GM21737 (cell line): Measurements from ENCODE around the gene DCTPP1.
A peak's percentile ranks its signal among the peaks of the same experiment; 100 is the strongest.
"Not testable (repeated sequence)": the region's sequence is repeated elsewhere in the genome, so short reads cannot be mapped to it uniquely, and the experiment has no call there.

ENCODE experiments used
- ATAC-seq: cut with Tn5 transposase; IDR thresholded peaks from one replicate; pipeline ENCODE4 v1.9.1; 2021; ENCODE audit warnings: mild to moderate bottlenecking, moderate library complexity; ENCODE audit not compliant: unreplicated experiment

DCTPP1 gene

GRCh38 chr16:30414159-30414558 lies 15.7 kb downstream of the DCTPP1 start:
- no peak for ATAC-seq

- ATAC-seq = no peak
Observed at GRCh38 chr16:30413112-30413806, 16.6 kb downstream of the DCTPP1 start.

- ATAC-seq = peak; percentile 47
Observed at GRCh38 chr16:30409125-30410060, 20.4 kb downstream of the DCTPP1 start.

- no peak for ATAC-seq
Observed at GRCh38 chr16:30407804-30408534, 21.9 kb downstream of the DCTPP1 start.

GRCh38 chr16:30407102-30407803 lies 22.6 kb downstream of the DCTPP1 start, which contains the start of gene ZNF771:
ZNF771 (plus strand) TSS chr16:30407606; CDS start chr16:30408054, 448 bp downstream.
- peak; percentile 72 for ATAC-seq

GRCh38 chr16:30406795-30407101 lies 23.1 kb downstream of the DCTPP1 start:
- no peak for ATAC-seq

GRCh38 chr16:30401768-30402425 lies 27.9 kb downstream of the DCTPP1 start:
- ATAC-seq = no peak

- no peak for ATAC-seq
Observed at GRCh38 chr16:30399435-30400186, 30.2 kb downstream of the DCTPP1 start.

- ATAC-seq = no peak
Observed at GRCh38 chr16:30398661-30399434, 31.0 kb downstream of the DCTPP1 start.

GRCh38 chr16:30397776-30398660 lies 31.8 kb downstream of the DCTPP1 start:
- no peak for ATAC-seq

GRCh38 chr16:30397056-30397455 lies 32.8 kb downstream of the DCTPP1 start:
- ATAC-seq = no peak

- not testable (repeated sequence) for ATAC-seq
Observed at GRCh38 chr16:30396627-30397026, 33.2 kb downstream of the DCTPP1 start.

- no peak for ATAC-seq
Observed at GRCh38 chr16:30395992-30396585, 33.7 kb downstream of the DCTPP1 start.

GRCh38 chr16:30395155-30395991 lies 34.5 kb downstream of the DCTPP1 start, which contains the start of gene ZNF48:
ZNF48 (plus strand) TSS chr16:30395420; CDS start chr16:30395795, 375 bp downstream.
- peak; percentile 63 for ATAC-seq

- ATAC-seq = no peak
Observed at GRCh38 chr16:30394592-30395154, 35.2 kb downstream of the DCTPP1 start.

- ATAC-seq = no peak
Observed at GRCh38 chr16:30383521-30383920, 46.3 kb downstream of the DCTPP1 start.
